ENCODE results near the gene SFXN1. TPM values are rescaled to one million over a fixed set of nuclear protein-coding genes. Genes with fewer than 3 reads are reported as not detected.
A peak's percentile ranks its signal among the peaks of the same experiment; 100 is the strongest.
"Not testable (repeated sequence)": the region's sequence is repeated elsewhere in the genome, so short reads cannot be mapped to it uniquely, and the experiment has no call there.

The SFXN1 gene
- total and polyA plus RNA-seq, 2 experiments from 2014 or later = 50.3 to 96.4 TPM

GRCh38 chr5:175526691-175527090 lies 48.3 kb downstream of the SFXN1 start:
- in situ Hi-C loops (cut with MboI) = no loop called here
- H3K9me2 ChIP-seq (ENCODE audit: insufficient read depth) = no peaks in the 10 kb centered on the region
- H3K4me3 ChIP-seq = no peak overlapping the region
- no peaks in the 10 kb centered on the region for H4K20me1 ChIP-seq (ENCODE audit: insufficient read depth)
- no peak overlapping the region for H3K4me2 ChIP-seq (ENCODE audit: unreplicated experiment)
- no peak for DNase-seq
- H3K27ac ChIP-seq = no peak overlapping the region
- H3K9ac ChIP-seq = no peak overlapping the region
- TF ChIP-seq EZH2phosphoT487 (IDR thresholded peaks at IDR 0.05; ENCODE audit: insufficient read depth, low read depth) (no peak), EZH2 (IDR thresholded peaks at IDR 0.05; ENCODE audit: insufficient read depth, poor library complexity, severe bottlenecking) (no peak)
- H3K9me3 ChIP-seq (ENCODE audit: low read depth) = no peaks in the 10 kb centered on the region
- peaks cover 5% of the 10 kb centered on the region; the same call in 1 of the 2 replicates for H3F3A ChIP-seq (ENCODE audit: insufficient read depth)
- H2AFZ ChIP-seq = no peak overlapping the region
- H3K27me3 ChIP-seq (replicated peaks; ENCODE audit: insufficient read depth) = no peaks in the 10 kb centered on the region
- peaks cover 62% of the 10 kb centered on the region for H3K36me3 ChIP-seq (ENCODE audit: low read depth)
- H3K79me2 ChIP-seq (ENCODE audit: insufficient read depth) = no peaks in the 10 kb centered on the region
- H3K4me1 ChIP-seq (ENCODE audit: insufficient read depth) = no peaks in the 10 kb centered on the region
- 92 to 96% methylated on average over 6 of the region's 6 CpGs for WGBS, 2 experiments (ENCODE audit: low coverage in 1 of 2, low lambda C conversion rate in 2 of 2, missing lambda C conversion rate in 2 of 2)

GRCh38 chr5:175531361-175531760 lies 53.0 kb downstream of the SFXN1 start:
- no peak overlapping the region for H3K4me3 ChIP-seq
- no peak overlapping the region for H3K4me2 ChIP-seq (ENCODE audit: unreplicated experiment)
- H3K9me2 ChIP-seq (ENCODE audit: insufficient read depth) = no peaks in the 10 kb centered on the region
- TF ChIP-seq EZH2phosphoT487 (IDR thresholded peaks at IDR 0.05; ENCODE audit: insufficient read depth, low read depth) = no peak
- no peaks in the 10 kb centered on the region for H3K9me3 ChIP-seq (ENCODE audit: low read depth)
- H3K79me2 ChIP-seq (ENCODE audit: insufficient read depth) = no peaks in the 10 kb centered on the region
- DNase-seq = no peak
- H3K27ac ChIP-seq = no peak overlapping the region
- H3F3A ChIP-seq (ENCODE audit: insufficient read depth) = no peaks in the 10 kb centered on the region
- in situ Hi-C loops (cut with MboI) = no loop called here
- no peak overlapping the region for H3K9ac ChIP-seq
- no peaks in the 10 kb centered on the region for H3K27me3 ChIP-seq (replicated peaks; ENCODE audit: insufficient read depth)
- H3K36me3 ChIP-seq (ENCODE audit: low read depth) = peaks cover 19% of the 10 kb centered on the region
- H4K20me1 ChIP-seq (ENCODE audit: insufficient read depth) = no peaks in the 10 kb centered on the region
- 93 to 94% methylated on average over 2 of the region's 2 CpGs for whole genome bisulfite sequencing, 2 experiments (ENCODE audit: low coverage in 1 of 2, low lambda C conversion rate in 2 of 2, missing lambda C conversion rate in 2 of 2)
- no peaks in the 10 kb centered on the region for H3K4me1 ChIP-seq (ENCODE audit: insufficient read depth)
- no peak overlapping the region for H2AFZ ChIP-seq

GRCh38 chr5:175534070-175534932 lies 55.9 kb downstream of the SFXN1 start:
- Histone ChIP-seq H3K79me2 (ENCODE audit: insufficient read depth) (no peaks in the 10 kb centered on the region), H3F3A (ENCODE audit: insufficient read depth) (no peaks in the 10 kb centered on the region), H3K27ac (no peak overlapping the region), H3K4me1 (ENCODE audit: insufficient read depth) (no peaks in the 10 kb centered on the region), H3K4me2 (ENCODE audit: unreplicated experiment) (no peak overlapping the region), H2AFZ (no peak overlapping the region), H3K27me3 (replicated peaks; ENCODE audit: insufficient read depth) (no peaks in the 10 kb centered on the region), H3K9ac (no peak overlapping the region), H3K4me3 (no peak overlapping the region), H3K9me2 (ENCODE audit: insufficient read depth) (no peaks in the 10 kb centered on the region), H4K20me1 (ENCODE audit: insufficient read depth) (no peaks in the 10 kb centered on the region), H3K36me3 (ENCODE audit: low read depth) (no peaks in the 10 kb centered on the region), H3K9me3 (ENCODE audit: low read depth) (no peaks in the 10 kb centered on the region)
- WGBS, 2 experiments (ENCODE audit: low coverage in 1 of 2, low lambda C conversion rate in 2 of 2, missing lambda C conversion rate in 2 of 2) = 5% methylated on average over 32 of the region's 32 CpGs
- TF ChIP-seq EZH2phosphoT487 (IDR thresholded peaks at IDR 0.05; ENCODE audit: insufficient read depth, low read depth) = no peak
- no peak for TF ChIP-seq EZH2 (IDR thresholded peaks at IDR 0.05; ENCODE audit: insufficient read depth, poor library complexity, severe bottlenecking)
- peak; percentile 94 for DNase-seq
- in situ Hi-C loops (cut with MboI) = no loop called here

GRCh38 chr5:175535331-175535730 lies 57.0 kb downstream of the SFXN1 start:
- not testable (repeated sequence) for H3K4me1 ChIP-seq (ENCODE audit: insufficient read depth); H3F3A ChIP-seq (ENCODE audit: insufficient read depth)
- WGBS, 2 experiments (ENCODE audit: low coverage in 1 of 2, low lambda C conversion rate in 2 of 2, missing lambda C conversion rate in 2 of 2) = 6 to 8% methylated on average over 3 of the region's 3 CpGs

More at GRCh38 chr5:175535331-175535730, 57.0 kb downstream of the SFXN1 start:
- H2AFZ ChIP-seq; H3K9me3 ChIP-seq (ENCODE audit: low read depth); H3K79me2 ChIP-seq (ENCODE audit: insufficient read depth); H3K4me2 ChIP-seq (ENCODE audit: unreplicated experiment); in situ Hi-C loops (cut with MboI); H3K9ac ChIP-seq; H3K27me3 ChIP-seq (replicated peaks; ENCODE audit: insufficient read depth); DNase-seq; H4K20me1 ChIP-seq (ENCODE audit: insufficient read depth); H3K36me3 ChIP-seq (ENCODE audit: low read depth); H3K27ac ChIP-seq; H3K4me3 ChIP-seq; H3K9me2 ChIP-seq (ENCODE audit: insufficient read depth): not testable (repeated sequence)
